Neural cell (in vitro differentiated cells): Measurements from ENCODE around the gene A4GALT. TPM values are rescaled to one million over a fixed set of nuclear protein-coding genes. Genes with fewer than 3 reads are reported as not detected.
"Not testable (repeated sequence)": the region's sequence is repeated elsewhere in the genome, so short reads cannot be mapped to it uniquely, and the experiment has no call there.

Experiments used
- H2AFZ ChIP-seq: fragments of 200-600, 300-800 bp; sonication (generic), shearing (Covaris generic); 2 replicates; pipeline ENCODE4 v1.6.0; 2014; ENCODE audit warnings: low read depth, mild to moderate bottlenecking, antibody characterized with exemption, low read length, moderate library complexity
- H3F3A ChIP-seq: fragments of 200-600 bp; shearing (Covaris generic); 2 replicates; pipeline ENCODE4 v1.6.1; 2016; ENCODE audit warnings: mild to moderate bottlenecking, moderate library complexity, mixed read lengths, antibody characterized with exemption, low read length; ENCODE audit not compliant: insufficient read depth, poor library complexity, severe bottlenecking
- H3K27ac ChIP-seq: fragments of 200-600, 300-800 bp; sonication (generic), shearing (Covaris generic); 2 replicates; pipeline ENCODE4 v1.5.1; 2014; ENCODE audit warnings: mild to moderate bottlenecking, low read length, moderate library complexity
- H3K27me3 ChIP-seq: fragments of 300-800, 200-600 bp; sonication (generic), shearing (Covaris generic); 2 replicates; pipeline ENCODE4 v1.6.0; 2014; ENCODE audit warnings: mild to moderate bottlenecking, low read depth, low read length, moderate library complexity; ENCODE audit not compliant: insufficient read depth
- H3K36me3 ChIP-seq: fragments of 300-800, 200-600 bp; sonication (generic), shearing (Covaris generic); 2 replicates; pipeline ENCODE4 v1.5.1; 2014; ENCODE audit warnings: mild to moderate bottlenecking, antibody characterized with exemption, low read length, moderate library complexity; ENCODE audit not compliant: insufficient read depth
- H3K4me2 ChIP-seq: fragments of 300-800, 200-600 bp; sonication (generic), shearing (Covaris generic); 2 replicates; pipeline ENCODE4 v1.6.0; 2014; ENCODE audit warnings: mild to moderate bottlenecking, low read length
- H3K4me3 ChIP-seq: fragments of 300-800, 200-600 bp; sonication (generic), shearing (Covaris generic); 2 replicates; pipeline ENCODE4 v1.5.1; 2014; ENCODE audit warnings: mild to moderate bottlenecking, low read length, moderate library complexity
- H3K79me2 ChIP-seq: fragments of 200-600 bp; shearing (Covaris generic); replicated peaks from 2 replicates; pipeline ENCODE4 v1.6.0; 2014; ENCODE audit warnings: mild to moderate bottlenecking, low read length, moderate library complexity; ENCODE audit not compliant: insufficient read depth
- H3K9ac ChIP-seq: fragments of 300-800, 200-600 bp; sonication (generic), shearing (Covaris generic); 2 replicates; pipeline ENCODE4 v1.6.1; 2016; ENCODE audit warnings: mild to moderate bottlenecking, low read length, mixed read lengths
- H3K9me2 ChIP-seq: fragments of 200-600 bp; shearing (Covaris generic); 2 replicates; pipeline ENCODE4 v1.6.1; 2016; ENCODE audit warnings: mild to moderate bottlenecking, low read length, mixed read lengths; ENCODE audit not compliant: insufficient read depth
- H3K9me3 ChIP-seq: fragments of 200-600, 300-800 bp; sonication (generic), shearing (Covaris generic); 2 replicates; pipeline ENCODE4 v1.6.1; 2016; ENCODE audit warnings: mild to moderate bottlenecking, mixed run types, low read length, moderate library complexity, mixed read lengths
- H4K20me1 ChIP-seq: fragments of 200-600 bp; shearing (Covaris generic); 2 replicates; pipeline ENCODE4 v1.6.1; 2016; ENCODE audit warnings: mild to moderate bottlenecking, mixed run types; ENCODE audit not compliant: insufficient read depth
- CTCF ChIP-seq: fragments of 450-650 bp; IDR thresholded peaks from 2 replicates; pipeline ENCODE4 v1.5.1; 2014; ENCODE audit warnings: antibody characterized with exemption, mild to moderate bottlenecking, moderate library complexity; ENCODE audit not compliant: poor library complexity, severe bottlenecking
- EP300 ChIP-seq: fragments of 450-650 bp; conservative IDR thresholded peaks from 2 replicates; pipeline ENCODE4 v1.6.1; 2014; ENCODE audit warnings: antibody characterized with exemption, mild to moderate bottlenecking, moderate library complexity; ENCODE audit not compliant: poor library complexity, severe bottlenecking
- EZH2 ChIP-seq: fragments of 200-600, 300-800 bp; shearing (Covaris generic), sonication (generic); IDR thresholded peaks from 2 replicates; pipeline ENCODE4 v1.6.1; 2014; ENCODE audit warnings: antibody characterized with exemption, low read length, borderline replicate concordance, mild to moderate bottlenecking; ENCODE audit not compliant: insufficient read depth, poor library complexity, severe bottlenecking
- MXI1 ChIP-seq: fragments of 450-650 bp; conservative IDR thresholded peaks from 2 replicates; pipeline ENCODE4 v1.6.1; 2014; ENCODE audit warnings: antibody characterized with exemption, mild to moderate bottlenecking; ENCODE audit not compliant: poor library complexity, severe bottlenecking
- POLR2AphosphoS5 ChIP-seq: IDR thresholded peaks from 2 replicates; pipeline ENCODE4 v1.6.1; 2012
- RAD21 ChIP-seq: fragments of 450-650 bp; conservative IDR thresholded peaks from 2 replicates; pipeline ENCODE4 v1.6.1; 2014; ENCODE audit warnings: antibody characterized with exemption, mild to moderate bottlenecking, moderate library complexity
- REST ChIP-seq: IDR thresholded peaks from 2 replicates; pipeline ENCODE4 v1.6.1; 2012; ENCODE audit warnings: borderline replicate concordance
- SMC3 ChIP-seq: fragments of 450-650 bp; conservative IDR thresholded peaks from 2 replicates; pipeline ENCODE4 v1.6.1; 2014; ENCODE audit warnings: antibody characterized with exemption, mild to moderate bottlenecking, moderate library complexity; ENCODE audit not compliant: poor library complexity
- TAF1 ChIP-seq: IDR thresholded peaks from 2 replicates; pipeline ENCODE4 v1.6.1; 2012; ENCODE audit warnings: low read depth
- polyA plus RNA-seq: library from polyadenylated mRNA; depleted of rRNA; stranded (reverse); fragments of >200 nt; gene quantifications from 2 replicates; pipeline ENCODE4 v1.2.3, GENCODE V29; 2014

A4GALT gene
- polyA plus RNA-seq, 1 donor from 2014 or later: not detected

- H3K4me2 ChIP-seq, H3K9ac ChIP-seq, H3K79me2 ChIP-seq, H3K9me3 ChIP-seq, H3K9me2 ChIP-seq, H3K27me3 ChIP-seq, H3K27ac ChIP-seq, H3K36me3 ChIP-seq, H2AFZ ChIP-seq, H3K4me3 ChIP-seq, H4K20me1 ChIP-seq, H3F3A ChIP-seq: not testable (repeated sequence)
These were observed 42.7 kb downstream of the A4GALT start for GRCh38 chr22:42677936-42678335.

GRCh38 chr22:42676059-42676607 lies 44.5 kb downstream of the A4GALT start:
- no peak overlapping the region for H2AFZ ChIP-seq
- no peaks in the 10 kb centered on the region for H3K36me3 ChIP-seq
- no peaks in the 10 kb centered on the region for H3K27me3 ChIP-seq
- H3K9me3 ChIP-seq: no peaks in the 10 kb centered on the region
- no peak overlapping the region for H3K27ac ChIP-seq
- no peaks in the 10 kb centered on the region for H3K9me2 ChIP-seq
- H3K9ac ChIP-seq: no peak overlapping the region
- no peaks in the 10 kb centered on the region for H3K79me2 ChIP-seq
- H3K4me2 ChIP-seq: no peak overlapping the region
- H3K4me3 ChIP-seq: no peak overlapping the region
- no peak for TF ChIP-seq REST
- no peak for TF ChIP-seq EZH2
- no peak for TF ChIP-seq MXI1
- no peak for TF ChIP-seq CTCF
- no peaks in the 10 kb centered on the region for H4K20me1 ChIP-seq
- H3F3A ChIP-seq: no peaks in the 10 kb centered on the region

GRCh38 chr22:42673898-42674401 lies 46.7 kb downstream of the A4GALT start:
- Histone ChIP-seq H3K79me2 (no peaks in the 10 kb centered on the region), H3K27me3 (no peaks in the 10 kb centered on the region), H3K36me3 (no peaks in the 10 kb centered on the region), H3K4me3 (no peak overlapping the region), H2AFZ (no peak overlapping the region), H3K9ac (no peak overlapping the region), H3F3A (no peaks in the 10 kb centered on the region), H3K9me2 (no peaks in the 10 kb centered on the region), H3K4me2 (no peak overlapping the region), H3K9me3 (no peaks in the 10 kb centered on the region), H3K27ac (no peak overlapping the region), H4K20me1 (no peaks in the 10 kb centered on the region)
- TF ChIP-seq EP300 (no peak), RAD21 (no peak), CTCF (no peak), TAF1 (no peak), MXI1 (no peak), REST (no peak), POLR2AphosphoS5 (no peak), EZH2 (no peak), SMC3 (no peak)
